Upper lobe of right lung (tissue), 1 donor: ENCODE results near the gene PYGL. TPM values are rescaled to one million over a fixed set of nuclear protein-coding genes. Genes with fewer than 3 reads are reported as not detected.

Experiments
- ATAC-seq: fragments of 200-7000 bp; cut with Tn5 transposase; one replicate; pipeline ENCODE4 v1.9.1; 2020; ENCODE audit warnings: mild to moderate bottlenecking, moderate library complexity
- DNase-seq: peaks from one replicate; pipeline ENCODE4 v3.0.0-alpha.2; 2020
- H3K27ac ChIP-seq: fragments of 200-600 bp; one replicate; pipeline ENCODE4 v1.8.0; 2022
- H3K27me3 ChIP-seq: fragments of 200-600 bp; one replicate; pipeline ENCODE4 v1.8.0; 2022; ENCODE audit warnings: mild to moderate bottlenecking
- H3K36me3 ChIP-seq: fragments of 200-600 bp; one replicate; pipeline ENCODE4 v1.8.0; 2022
- H3K4me1 ChIP-seq: fragments of 200-600 bp; one replicate; pipeline ENCODE4 v1.8.0; 2022
- H3K4me3 ChIP-seq: fragments of 200-600 bp; one replicate; pipeline ENCODE4 v1.8.0; 2022; ENCODE audit warnings: mild to moderate bottlenecking
- H3K9me3 ChIP-seq: fragments of 200-600 bp; one replicate; pipeline ENCODE4 v1.8.0; 2022
- intact Hi-C: fragments of 100-400 bp; cut with DNase I; formaldehyde crosslinking; loops from one replicate; pipeline ENCODE4 v1.11.0; 2022
- long read RNA-seq: library from polyadenylated mRNA; unstranded; transcript quantifications from one replicate; pipeline ENCODE4 v2.0.0, GENCODE V29; 2021
- total RNA-seq: library from RNA; stranded (reverse); fragmentation: NEBNext Ultra II Directional; extraction: Animal tissue kit (Norgen Biotek cat#: 25700); gene quantifications from one replicate; pipeline ENCODE4 v1.2.1, GENCODE V29; 2021
- TF ChIP-seq, protein P1 (sequence below): fragments of 200-600 bp; IDR thresholded peaks from one replicate; pipeline ENCODE4 v1.8.0; 2022; ENCODE audit warnings: antibody characterized with exemption
- donor health status: DM: no; HTN: yes; CAD: no; lungs with severe emphysema.

Gene PYGL
- 46.3 TPM for total RNA-seq
- long read RNA-seq, transcript PYGL-201 (20 exons, 3,048 nt): major isoform, 34 of 47 reads
- long read RNA-seq, partial matches to known transcripts: 5 of 47 reads
- long read RNA-seq, other reads (novel, unspliced or antisense): 6 of 47 reads

DNA sequence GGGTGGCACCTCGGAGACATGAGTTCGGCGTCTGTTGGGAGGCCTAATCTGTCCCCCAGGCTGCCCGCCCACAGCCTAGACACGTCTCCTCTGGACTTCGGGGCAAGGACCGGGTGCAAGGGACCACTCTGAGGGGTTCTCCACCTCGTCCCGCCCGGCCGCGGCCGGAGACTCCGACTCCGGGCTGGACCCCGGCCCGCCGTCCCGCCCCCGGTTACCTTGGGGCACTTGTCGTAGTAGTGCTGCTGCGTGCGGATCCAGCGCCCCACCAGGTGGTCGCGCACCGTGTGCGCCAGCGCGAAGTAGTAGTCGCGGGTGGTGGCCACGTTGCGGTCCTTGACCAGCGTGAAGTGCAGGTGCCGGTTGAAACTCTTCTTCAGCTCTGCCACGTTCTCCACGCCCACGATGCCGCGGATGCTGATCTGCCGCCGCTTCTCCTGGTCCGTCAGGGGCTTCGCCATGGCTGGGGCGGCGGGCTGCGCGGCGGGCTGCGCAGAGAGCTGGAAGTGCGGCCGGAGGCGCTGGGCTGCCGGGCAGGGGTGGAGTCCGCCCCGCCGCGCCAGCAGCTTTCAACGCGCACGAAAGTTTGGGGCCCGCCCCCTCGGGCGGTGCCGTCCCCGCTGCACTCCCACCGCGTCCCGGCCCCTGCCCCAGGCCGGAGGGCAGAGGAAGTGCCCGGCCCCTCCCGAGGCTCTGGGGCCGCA is at the start of gene PYGL:
TSS of gene PYGL (minus strand) at position 541 of the 704 bp plus-strand sequence. CDS start at position 461, 80 bp downstream.
- H3K4me3 ChIP-seq: peak within 1 kb of the TSS; percentile 67
- DNase-seq: peak; percentile 92
- H3K27ac ChIP-seq: peak within 1 kb of the TSS; percentile 75
- no peaks in the 10 kb centered on the region for H3K9me3 ChIP-seq
- ATAC-seq: peak; percentile 97
- H3K4me1 ChIP-seq: peaks cover 12% of the 10 kb centered on the region
- intact Hi-C loops: no loop called here
- TF ChIP-seq, protein P1, sequence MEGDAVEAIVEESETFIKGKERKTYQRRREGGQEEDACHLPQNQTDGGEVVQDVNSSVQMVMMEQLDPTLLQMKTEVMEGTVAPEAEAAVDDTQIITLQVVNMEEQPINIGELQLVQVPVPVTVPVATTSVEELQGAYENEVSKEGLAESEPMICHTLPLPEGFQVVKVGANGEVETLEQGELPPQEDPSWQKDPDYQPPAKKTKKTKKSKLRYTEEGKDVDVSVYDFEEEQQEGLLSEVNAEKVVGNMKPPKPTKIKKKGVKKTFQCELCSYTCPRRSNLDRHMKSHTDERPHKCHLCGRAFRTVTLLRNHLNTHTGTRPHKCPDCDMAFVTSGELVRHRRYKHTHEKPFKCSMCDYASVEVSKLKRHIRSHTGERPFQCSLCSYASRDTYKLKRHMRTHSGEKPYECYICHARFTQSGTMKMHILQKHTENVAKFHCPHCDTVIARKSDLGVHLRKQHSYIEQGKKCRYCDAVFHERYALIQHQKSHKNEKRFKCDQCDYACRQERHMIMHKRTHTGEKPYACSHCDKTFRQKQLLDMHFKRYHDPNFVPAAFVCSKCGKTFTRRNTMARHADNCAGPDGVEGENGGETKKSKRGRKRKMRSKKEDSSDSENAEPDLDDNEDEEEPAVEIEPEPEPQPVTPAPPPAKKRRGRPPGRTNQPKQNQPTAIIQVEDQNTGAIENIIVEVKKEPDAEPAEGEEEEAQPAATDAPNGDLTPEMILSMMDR: no peak
- no peaks in the 10 kb centered on the region for H3K36me3 ChIP-seq
- H3K27me3 ChIP-seq: no peaks in the 10 kb centered on the region

DNA sequence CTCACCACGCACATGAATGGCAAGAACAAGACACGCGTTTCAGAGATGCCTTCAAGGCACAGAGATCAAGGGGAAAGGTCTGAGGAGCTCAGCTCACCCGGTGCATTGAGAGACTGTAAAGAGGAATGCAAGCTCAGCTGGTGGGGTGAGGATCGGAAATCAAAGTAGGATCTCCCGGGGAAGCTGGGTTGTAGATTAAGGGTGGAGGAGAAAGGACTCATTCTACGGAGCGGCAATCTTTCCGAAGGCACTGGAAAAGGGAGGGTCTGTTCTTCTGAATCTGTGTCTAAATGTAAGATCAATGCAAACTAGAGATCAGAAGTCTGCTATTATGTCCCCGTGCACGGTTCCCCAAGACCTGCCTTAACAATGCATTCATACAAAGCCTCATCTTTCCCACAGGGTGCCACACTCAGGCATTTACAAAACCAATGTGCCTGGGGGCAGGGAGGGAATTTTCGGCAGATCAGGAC is 41.6 kb upstream of the PYGL start:
- no peaks in the 10 kb centered on the region for H3K27me3 ChIP-seq
- H3K4me3 ChIP-seq: no peak overlapping the region
- ATAC-seq (no peak), DNase-seq (no peak)
- H3K27ac ChIP-seq: no peak overlapping the region
- intact Hi-C loops: no loop called here
- TF ChIP-seq, protein P1: no peak
- H3K36me3 ChIP-seq: no peaks in the 10 kb centered on the region
- no peaks in the 10 kb centered on the region for H3K9me3 ChIP-seq
- H3K4me1 ChIP-seq: no peaks in the 10 kb centered on the region

DNA sequence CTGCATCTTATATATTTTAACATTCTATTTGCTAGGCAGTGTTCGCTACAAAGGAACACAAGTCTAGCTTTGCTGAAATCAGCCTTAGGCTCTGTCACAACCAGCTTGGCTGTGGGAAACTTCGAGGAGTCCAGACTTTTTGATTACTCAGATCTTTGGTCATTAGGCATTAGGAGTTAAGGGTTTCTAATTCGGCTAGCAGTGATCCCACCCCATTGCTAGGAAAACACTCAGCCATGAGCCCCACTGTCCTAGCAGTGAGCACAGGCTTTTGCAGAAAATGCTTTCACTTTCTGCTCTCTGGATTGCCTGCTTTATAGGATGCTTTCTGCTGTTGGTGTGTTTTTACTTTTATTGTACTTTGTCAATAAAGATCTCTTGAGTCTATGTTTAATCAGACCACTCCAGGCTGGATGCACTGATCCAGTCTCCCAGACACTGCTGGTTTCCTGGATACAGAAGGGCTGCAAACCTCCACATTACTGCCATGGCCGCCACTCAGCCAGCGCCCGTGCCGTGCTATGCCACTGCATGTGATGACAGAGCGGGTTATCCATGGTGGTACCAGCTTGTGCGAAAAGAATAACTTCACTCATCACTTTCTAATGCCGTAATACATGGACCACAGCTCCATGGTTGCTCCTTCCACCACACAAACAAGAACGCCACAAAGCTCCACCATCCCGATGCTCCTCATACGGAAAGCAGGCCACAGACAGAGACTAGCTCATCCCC is 41.0 kb upstream of the PYGL start:
- ATAC-seq (no peak), DNase-seq (no peak)
- H3K9me3 ChIP-seq: no peaks in the 10 kb centered on the region
- TF ChIP-seq, protein P1: no peak
- no peaks in the 10 kb centered on the region for H3K27me3 ChIP-seq
- no peaks in the 10 kb centered on the region for H3K36me3 ChIP-seq
- intact Hi-C loops: no loop called here
- no peaks in the 10 kb centered on the region for H3K4me1 ChIP-seq
- H3K4me3 ChIP-seq: no peak overlapping the region
- H3K27ac ChIP-seq: no peak overlapping the region

DNA sequence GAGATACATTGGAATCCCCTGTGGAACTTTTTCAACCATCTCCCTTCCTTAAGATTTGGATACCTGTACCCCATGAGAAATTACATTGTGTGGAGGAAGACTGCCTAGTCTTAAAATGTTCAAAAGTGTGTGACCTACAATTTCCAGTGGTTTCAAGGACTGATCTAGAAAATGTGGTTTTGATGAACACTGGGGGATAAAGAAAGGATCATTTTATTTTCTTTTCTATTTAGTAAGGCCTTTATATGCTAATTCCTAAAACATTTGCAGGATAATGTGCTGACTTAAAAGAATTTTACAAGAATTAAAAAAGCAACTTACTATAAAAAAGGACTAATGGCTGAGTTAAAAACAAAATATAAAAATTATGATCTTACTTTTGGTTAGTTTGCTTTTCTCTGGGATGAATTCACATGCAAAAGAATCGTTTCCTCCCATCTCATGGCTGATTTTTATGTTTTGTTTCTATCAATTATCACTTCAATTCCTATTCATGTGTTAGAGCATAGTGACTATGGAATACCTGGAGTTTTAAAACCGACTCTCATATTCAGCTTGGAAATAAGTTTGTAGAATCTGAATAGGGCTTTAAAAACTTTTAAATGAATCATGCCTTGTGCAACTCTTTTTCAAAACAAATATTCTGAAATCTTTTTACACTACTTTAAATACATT is 39.9 kb upstream of the PYGL start:
- ATAC-seq (no peak), DNase-seq (no peak)
- Histone ChIP-seq H3K9me3 (no peaks in the 10 kb centered on the region), H3K27ac (no peak overlapping the region), H3K27me3 (no peaks in the 10 kb centered on the region), H3K36me3 (no peaks in the 10 kb centered on the region), H3K4me3 (no peak overlapping the region), H3K4me1 (no peaks in the 10 kb centered on the region)
- intact Hi-C loops: no loop called here
- TF ChIP-seq, protein P1: no peak

DNA sequence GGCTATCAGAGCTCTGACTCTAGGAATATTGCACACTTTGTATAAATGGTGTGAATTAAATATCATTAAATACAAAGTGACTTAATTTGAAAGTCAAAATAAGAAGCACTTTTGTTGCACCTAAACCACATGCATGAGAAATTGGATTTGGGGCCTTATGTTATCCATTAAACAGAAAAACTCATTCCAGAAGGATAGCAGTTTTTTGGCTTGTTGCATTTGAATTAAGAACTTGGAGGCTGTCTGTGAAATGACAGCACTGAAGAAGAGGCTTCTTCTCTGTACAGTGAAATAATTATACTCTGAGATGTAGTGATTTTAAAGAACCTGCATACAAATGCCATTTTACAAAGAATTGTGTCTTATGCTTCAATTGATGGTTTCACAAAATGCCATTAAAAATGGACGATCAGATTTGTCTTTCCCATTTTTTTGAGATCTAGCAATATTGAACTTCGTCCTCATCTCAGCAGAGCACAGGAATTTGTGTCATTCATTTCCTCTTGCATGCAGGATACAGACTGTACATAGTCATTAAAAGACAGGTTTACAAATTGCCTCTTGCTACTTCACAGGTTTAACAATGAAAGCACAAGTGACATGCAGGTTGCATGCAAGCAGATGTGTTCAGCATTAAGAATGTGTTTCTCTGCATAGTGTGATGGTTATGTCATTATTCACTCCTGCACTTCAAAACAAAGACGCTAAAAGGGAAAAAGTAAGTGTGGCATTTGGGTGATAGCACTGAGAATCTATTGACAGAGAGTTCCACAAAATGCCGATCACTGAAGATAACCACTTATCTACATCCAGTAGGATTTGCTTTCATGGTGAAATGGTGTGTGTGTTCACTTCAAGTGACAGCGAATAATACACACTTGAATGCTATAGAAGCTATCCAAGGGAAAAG is 35.9 kb upstream of the PYGL start:
- Histone ChIP-seq H3K36me3 (no peaks in the 10 kb centered on the region), H3K9me3 (no peaks in the 10 kb centered on the region), H3K4me1 (no peaks in the 10 kb centered on the region), H3K27me3 (no peaks in the 10 kb centered on the region), H3K27ac (no peak overlapping the region), H3K4me3 (no peak overlapping the region)
- no peak for ATAC-seq
- intact Hi-C loops: no loop called here
- no peak for DNase-seq
- TF ChIP-seq, protein P1: no peak
